Ecto neural progenitor cell (in vitro differentiated cells): ENCODE results near the gene C8B.

ENCODE experiments used
- DNase-seq: peaks from one replicate; pipeline ENCODE4 v3.0.0-alpha.2; 2018; ENCODE audit warnings: low spot score

C8B gene

GRCh38 chr1:56931686-56932085 is 34.1 kb downstream of the C8B start:
- no peak for DNase-seq

GRCh38 chr1:56931211-56931610 is 34.6 kb downstream of the C8B start:
- no peak for DNase-seq

- no peak for DNase-seq
Observed at GRCh38 chr1:56929492-56929891, 36.3 kb downstream of the C8B start.

GRCh38 chr1:56927986-56928385 is 37.8 kb downstream of the C8B start:
- no peak for DNase-seq

- DNase-seq, result no peak
Observed at GRCh38 chr1:56927171-56927570, 38.6 kb downstream of the C8B start.

GRCh38 chr1:56925193-56925592 is 40.6 kb downstream of the C8B start:
- DNase-seq, result no peak

GRCh38 chr1:56924116-56924515 is 41.7 kb downstream of the C8B start:
- DNase-seq, result no peak

- no peak for DNase-seq
Observed at GRCh38 chr1:56923201-56923600, 42.6 kb downstream of the C8B start.

- no peak for DNase-seq
Observed at GRCh38 chr1:56922507-56922906, 43.3 kb downstream of the C8B start.

- no peak for DNase-seq
Observed at GRCh38 chr1:56922070-56922469, 43.7 kb downstream of the C8B start.

- DNase-seq, result no peak
Observed at GRCh38 chr1:56921479-56921878, 44.3 kb downstream of the C8B start.

GRCh38 chr1:56920591-56921001 is 45.2 kb downstream of the C8B start:
- no peak for DNase-seq

GRCh38 chr1:56917356-56917755 is 48.5 kb downstream of the C8B start:
- DNase-seq, result no peak

- DNase-seq, result no peak
Observed at GRCh38 chr1:56916630-56917029, 49.2 kb downstream of the C8B start.

- DNase-seq, result no peak
Observed at GRCh38 chr1:56915960-56916359, 49.9 kb downstream of the C8B start.

- DNase-seq, result no peak
Observed at GRCh38 chr1:56912325-56912724, 53.5 kb downstream of the C8B start.

GRCh38 chr1:56911098-56911938 is 54.5 kb downstream of the C8B start:
- DNase-seq, result no peak

GRCh38 chr1:56910441-56910985 is 55.3 kb downstream of the C8B start:
- no peak for DNase-seq

GRCh38 chr1:56908619-56909221 is 57.1 kb downstream of the C8B start:
- no peak for DNase-seq

GRCh38 chr1:56905667-56906066 is 60.1 kb downstream of the C8B start:
- no peak for DNase-seq

GRCh38 chr1:56904663-56905397 is 61.0 kb downstream of the C8B start:
- DNase-seq, result no peak

GRCh38 chr1:56903778-56904177 is 62.0 kb downstream of the C8B start:
- no peak for DNase-seq

- no peak for DNase-seq
Observed at GRCh38 chr1:56901716-56902115, 64.1 kb downstream of the C8B start.
